Astrocyte (in vitro differentiated cells and primary cell): ENCODE results near the gene ENPP3.

ENCODE experiments used
- CTCF ChIP-seq: IDR thresholded peaks from 2 replicates; pipeline ENCODE4 v1.5.1; 2011; ENCODE audit warnings: low read depth, mild to moderate bottlenecking, inconsistent platforms, low read length, moderate library complexity; ENCODE audit not compliant: insufficient read depth
- EZH2 ChIP-seq: IDR thresholded peaks from 2 replicates; pipeline ENCODE4 v1.6.1; 2012; ENCODE audit warnings: mild to moderate bottlenecking, low read length, inconsistent platforms; ENCODE audit not compliant: insufficient read depth

DNA sequence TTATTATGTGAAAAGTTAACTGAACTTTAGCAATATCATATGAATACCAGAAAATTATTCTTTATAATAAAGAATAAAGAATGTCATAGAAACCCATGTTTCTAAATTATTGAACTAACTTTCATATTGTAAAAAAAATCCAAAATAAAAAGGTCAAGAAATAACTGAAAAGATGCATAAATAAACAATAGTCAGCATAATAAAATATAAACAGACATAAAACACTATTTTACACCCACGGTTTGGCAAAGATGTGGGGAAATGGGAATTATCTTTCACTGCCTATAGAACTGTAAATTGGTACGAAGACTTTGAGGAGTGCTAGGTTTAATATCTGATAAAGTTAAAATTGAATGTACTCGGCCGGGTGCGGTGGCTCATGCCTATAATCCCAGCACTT lies 108.4 kb downstream of the ENPP3 start:
- TF ChIP-seq EZH2, result no peak
- TF ChIP-seq CTCF, result no peak
